ENCODE results near the gene FKBP2.
"Not testable (repeated sequence)": the region's sequence is repeated elsewhere in the genome, so short reads cannot be mapped to it uniquely, and the experiment has no call there.

Gene FKBP2

DNA sequence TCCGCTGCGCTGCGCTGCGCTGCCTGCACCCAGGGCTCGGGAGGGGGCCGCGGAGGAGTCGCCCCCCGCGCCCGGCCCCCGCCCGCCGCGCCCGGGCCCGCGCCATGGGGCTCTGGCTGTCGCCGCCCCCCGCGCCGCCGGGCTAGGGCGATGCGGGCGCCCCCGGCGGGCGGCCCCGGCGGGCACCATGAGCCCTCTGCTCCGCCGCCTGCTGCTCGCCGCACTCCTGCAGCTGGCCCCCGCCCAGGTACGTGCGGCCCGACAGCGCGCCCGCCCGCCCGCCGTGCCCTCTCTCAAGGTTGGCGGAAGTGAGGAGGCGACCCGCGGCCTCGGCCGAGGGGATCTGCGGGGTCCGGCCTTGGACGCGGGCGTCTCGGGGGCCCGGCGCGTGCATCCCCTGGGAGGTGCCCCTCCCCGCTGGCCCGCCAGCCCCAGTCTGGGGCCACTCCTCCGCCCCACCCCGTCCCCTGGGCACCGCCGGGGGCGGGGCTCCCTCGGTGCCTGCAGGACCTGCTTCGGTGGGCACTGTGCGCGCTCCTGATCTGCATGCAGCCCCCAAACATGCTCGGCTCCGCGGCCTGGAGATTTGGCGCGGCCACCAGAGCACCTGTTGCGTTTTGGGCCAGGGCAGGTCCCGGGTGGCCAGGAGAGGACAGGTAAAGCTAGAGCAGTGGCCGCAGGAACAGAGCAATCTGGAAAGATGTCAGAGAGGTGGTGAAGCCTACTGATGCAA, 6.1 kb upstream of the FKBP2 start:
- no peak for DNase-seq (ENCODE audit: low spot score)

GRCh38 chr11:64235437-64236161, 5.3 kb upstream of the FKBP2 start:
- DNase-seq (ENCODE audit: low spot score) = no peak

GRCh38 chr11:64237484-64237951, 3.4 kb upstream of the FKBP2 start:
- DNase-seq (ENCODE audit: low spot score) = no peak

DNA sequence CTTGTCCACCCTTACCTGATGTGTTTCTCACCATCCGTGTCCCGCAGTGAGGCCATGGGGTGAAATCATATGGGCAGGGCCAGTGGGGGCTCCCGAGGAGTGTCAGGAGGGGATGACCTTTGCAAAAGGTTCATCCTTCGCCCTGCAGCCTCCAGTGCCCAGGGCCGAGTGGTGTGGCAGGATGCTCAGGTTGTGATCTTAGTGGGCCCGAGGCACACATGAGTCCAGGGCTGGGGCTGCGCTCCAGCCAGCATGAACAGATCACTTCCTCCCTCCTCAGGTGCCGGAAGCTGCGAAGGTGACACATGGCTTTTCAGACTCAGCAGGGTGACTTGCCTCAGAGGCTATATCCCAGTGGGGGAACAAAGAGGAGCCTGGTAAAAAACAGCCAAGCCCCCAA, 2.8 kb upstream of the FKBP2 start:
- no peak for DNase-seq (ENCODE audit: low spot score)

DNA sequence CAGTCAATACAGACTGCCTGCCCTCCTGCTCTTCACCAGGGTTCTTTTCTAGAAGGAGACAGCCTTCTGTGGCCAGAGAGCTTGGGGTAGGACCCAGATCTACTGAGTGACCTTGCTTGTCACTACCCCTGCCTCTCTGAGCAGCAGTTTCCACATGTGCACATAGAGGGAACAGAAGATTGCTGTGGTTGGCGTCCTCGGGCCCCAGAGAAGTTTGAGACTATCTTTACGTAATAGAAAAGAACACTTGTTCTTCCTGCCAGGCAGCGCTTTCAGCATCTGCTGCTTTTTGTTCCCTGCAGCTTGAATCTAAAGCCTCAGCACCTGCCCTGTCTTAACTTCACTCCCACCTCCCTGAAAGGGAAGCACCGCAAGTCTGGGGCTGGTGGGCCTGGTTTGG, 1.9 kb upstream of the FKBP2 start:
- DNase-seq (ENCODE audit: low spot score) = no peak

DNA sequence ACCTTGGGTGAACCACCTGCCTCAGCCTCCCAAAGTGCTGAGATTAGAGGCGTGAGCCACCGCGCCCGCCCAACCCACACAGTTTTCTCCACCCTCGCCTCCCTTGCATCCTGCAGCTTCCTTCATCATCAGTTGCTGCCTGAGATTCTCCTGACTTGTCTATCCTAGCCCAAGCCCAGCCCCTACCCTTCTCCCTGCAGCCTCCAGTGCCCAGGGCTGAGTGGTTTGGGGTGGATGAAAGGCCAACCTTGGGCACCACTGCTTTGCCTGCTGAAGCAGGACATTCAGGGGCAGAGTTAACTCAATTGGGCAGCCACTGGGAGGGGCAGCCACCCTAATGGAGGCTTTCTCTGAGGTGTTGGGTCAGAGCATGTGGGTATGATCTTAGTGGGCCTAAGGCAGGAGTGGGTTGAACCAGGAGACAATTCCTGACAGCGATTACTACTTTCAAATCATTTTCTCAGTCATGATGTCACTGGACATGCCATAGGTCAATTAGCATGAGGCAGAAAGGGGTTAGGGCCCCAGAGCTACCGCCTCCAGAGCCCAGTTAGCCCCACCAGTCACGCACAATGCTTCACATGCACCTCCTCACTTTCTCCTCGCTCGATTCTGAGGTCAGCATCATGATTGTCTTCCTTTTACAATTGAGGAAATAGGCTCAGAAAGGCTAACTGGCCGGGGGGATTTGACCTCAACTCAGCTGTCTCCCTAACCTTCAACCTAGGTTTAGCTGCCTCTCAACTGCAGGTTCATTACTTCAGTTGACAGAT, 1.0 kb upstream of the FKBP2 start:
- no peak for DNase-seq (ENCODE audit: low spot score)

DNA sequence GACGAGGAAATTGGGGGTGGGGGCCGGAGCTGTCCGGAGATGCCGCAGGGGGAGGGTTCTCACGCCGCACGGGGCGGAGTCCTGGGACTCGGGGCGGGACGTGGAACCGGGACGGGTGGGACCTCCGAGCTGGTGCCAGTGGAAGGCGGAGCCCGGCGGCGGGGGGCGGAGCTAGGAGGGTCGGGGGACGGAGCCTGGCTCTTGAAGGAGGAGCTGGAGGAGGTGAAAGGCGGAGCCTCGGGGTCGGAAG, 271 bp downstream of the FKBP2 start:
- peak; percentile 100 for DNase-seq (ENCODE audit: low spot score)

DNA sequence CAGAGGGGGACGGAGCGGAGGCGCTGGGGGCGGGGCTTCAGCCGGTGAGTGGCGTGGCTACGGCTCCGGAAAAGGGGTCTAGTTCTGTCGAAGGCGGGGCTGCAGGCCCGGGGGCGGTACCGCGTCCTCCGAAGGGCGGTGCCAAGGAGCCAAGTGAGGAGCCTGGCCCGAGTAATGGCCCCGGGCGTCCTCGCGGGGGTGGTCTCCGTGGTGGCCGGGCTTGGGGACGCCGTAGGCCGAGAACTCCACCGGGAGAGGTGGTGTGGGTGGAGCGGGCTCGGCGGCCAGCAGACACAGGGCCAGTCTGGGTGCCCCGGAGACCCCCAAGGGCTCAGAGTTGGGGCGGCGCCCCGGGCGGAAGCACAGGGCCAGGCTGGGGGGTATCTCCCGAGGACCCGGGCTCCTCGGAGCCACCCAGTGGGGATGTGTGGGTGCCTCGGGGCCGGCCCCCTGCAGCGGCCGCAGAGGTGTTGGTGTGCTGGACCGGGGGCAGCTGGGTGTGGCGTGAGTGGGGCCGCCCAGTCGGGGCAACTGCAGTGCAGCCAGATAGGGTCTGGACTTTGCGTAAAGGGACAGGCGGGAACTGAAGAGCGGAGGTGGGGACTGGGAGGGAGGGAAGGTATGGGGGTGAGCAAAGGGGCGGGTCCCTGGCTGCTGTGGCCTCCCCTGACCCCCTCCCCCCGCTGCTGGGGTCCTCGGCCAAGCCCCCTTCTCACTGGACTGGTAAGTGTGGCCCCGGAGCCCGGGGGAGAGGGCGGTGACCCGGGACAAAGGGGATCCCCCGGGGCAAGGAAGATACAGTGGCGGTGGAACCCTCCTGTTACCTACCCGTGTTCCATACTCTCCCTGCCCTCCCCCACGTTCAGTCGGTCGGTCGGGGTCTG, 838 bp downstream of the FKBP2 start:
- no peak for DNase-seq (ENCODE audit: low spot score)

GRCh38 chr11:64243236-64243854, 2.5 kb downstream of the FKBP2 start:
- DNase-seq (ENCODE audit: low spot score) = no peak

DNA sequence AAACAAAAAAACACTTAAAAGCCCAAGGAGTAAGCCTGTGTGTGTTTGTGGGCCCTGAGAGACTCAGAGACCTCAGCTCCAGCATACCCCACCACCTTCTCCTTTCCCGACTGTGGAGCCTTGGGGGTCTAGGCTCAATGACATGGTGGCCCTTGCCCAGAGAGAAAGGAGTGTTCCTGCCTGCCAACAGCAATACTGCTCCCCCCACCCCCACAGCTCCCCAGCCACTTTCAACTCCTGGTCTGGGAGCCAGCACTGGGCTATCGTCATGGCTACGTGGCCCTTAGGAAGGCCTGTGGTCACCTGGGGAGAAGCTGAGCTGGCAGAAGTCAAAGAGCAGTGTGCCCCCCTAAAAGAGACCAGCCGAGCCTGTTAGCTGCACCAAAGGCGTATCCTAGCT, 3.2 kb downstream of the FKBP2 start:
- DNase-seq (ENCODE audit: low spot score) = no peak

DNA sequence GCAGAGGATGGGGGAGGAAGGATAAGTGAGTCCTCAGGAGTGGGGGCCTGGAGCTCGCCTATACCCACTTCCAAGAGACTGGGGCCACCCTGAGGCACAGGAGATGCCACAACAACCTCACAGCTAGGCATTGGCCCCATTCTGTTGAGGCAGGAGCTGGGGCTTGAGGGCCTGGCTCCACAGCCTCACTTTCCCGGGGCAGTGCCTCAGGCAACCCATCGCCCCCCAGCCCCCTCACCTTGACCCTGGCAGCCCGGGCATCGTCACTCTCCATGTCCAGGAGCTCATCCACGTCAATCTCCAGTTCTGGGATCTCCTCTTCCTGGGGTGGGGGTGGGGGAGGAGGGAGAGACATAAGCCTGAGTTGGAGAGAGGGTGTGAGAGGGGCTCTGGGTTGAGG, 4.1 kb downstream of the FKBP2 start:
- DNase-seq (ENCODE audit: low spot score) = no peak

GRCh38 chr11:64245401-64245796, 4.5 kb downstream of the FKBP2 start:
- DNase-seq (ENCODE audit: low spot score) = peak; percentile 85

DNA sequence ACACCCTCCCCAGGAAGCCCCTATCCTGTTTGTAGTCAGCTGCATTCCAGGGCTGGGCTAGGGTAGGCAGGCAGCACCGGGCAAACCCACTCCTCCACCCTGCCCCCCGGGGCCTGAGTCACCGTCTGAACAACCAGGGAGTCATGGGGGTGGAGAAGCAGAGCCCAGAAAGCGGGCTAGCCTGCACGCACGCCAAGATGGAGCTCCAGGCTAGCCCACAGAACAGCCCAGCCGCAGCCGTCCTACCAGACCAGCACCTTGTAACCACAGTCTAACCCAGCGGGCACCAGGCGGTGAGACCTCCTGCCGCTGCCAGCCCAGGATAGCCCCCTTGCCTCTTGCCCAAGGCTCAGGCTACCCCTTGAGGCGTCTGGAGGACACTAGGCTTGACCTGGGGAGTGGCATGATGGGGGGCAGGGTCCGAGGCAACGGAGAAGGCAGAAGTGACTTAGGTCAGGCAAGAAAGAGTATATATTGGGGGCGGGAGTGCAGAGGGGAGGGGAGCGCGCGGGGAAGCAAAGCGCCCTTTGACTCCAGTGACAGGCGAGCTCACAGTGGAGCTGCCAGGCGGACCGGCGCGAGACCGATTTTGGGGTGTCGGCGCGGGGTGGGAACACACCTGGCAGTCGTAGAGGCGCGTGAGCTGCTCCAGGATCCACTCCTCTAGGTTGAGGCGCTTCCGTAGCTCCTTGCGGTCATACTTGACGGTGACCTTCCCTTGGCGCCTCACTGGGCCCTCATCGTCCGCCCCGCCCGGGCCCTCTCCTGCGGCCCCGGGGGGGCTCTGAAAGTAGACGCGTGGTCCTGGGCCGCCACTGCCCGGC, 5.1 kb downstream of the FKBP2 start:
- DNase-seq (ENCODE audit: low spot score) = peak; percentile 84

- not testable (repeated sequence) for DNase-seq (ENCODE audit: low spot score)
These were observed 5.7 kb downstream of the FKBP2 start for GRCh38 chr11:64246621-64246870.

GRCh38 chr11:64246871-64247728, 6.2 kb downstream of the FKBP2 start, which contains the start of gene PPP1R14B:
PPP1R14B (minus strand) TSS chr11:64246943; CDS start chr11:64246673, 270 bp downstream.
- DNase-seq (ENCODE audit: low spot score) = peak; percentile 91

GRCh38 chr11:64247729-64248531, 7.0 kb downstream of the FKBP2 start:
- DNase-seq (ENCODE audit: low spot score) = no peak

DNA sequence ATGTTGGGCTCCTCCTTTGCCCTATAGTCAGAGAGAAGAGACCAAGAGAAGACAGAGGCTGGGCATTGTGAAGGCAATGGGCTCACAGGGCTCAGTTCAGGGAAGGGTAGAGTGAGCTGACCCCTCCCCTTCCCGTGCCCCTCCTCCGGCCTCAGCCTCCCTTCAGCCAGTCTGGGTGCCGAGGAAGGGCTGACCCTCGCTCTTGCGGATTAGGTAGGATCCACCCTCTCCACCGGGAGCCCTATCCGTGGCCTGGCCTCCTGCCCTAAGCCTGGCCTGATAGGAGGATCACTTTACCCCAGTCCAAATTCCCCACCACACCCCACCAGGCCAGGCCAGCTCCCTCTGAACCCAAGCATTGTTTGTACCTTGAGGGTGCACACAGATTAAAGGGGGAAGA, 7.7 kb downstream of the FKBP2 start:
- no peak for DNase-seq (ENCODE audit: low spot score)

- DNase-seq (ENCODE audit: low spot score) = no peak
These were observed 8.1 kb downstream of the FKBP2 start for GRCh38 chr11:64249038-64249437.

Data from left forelimb (tissue), 1 donor.